T-cell (primary cell): Measurements from ENCODE around the gene BAIAP2. TPM values are rescaled to one million over a fixed set of nuclear protein-coding genes. Genes with fewer than 3 reads are reported as not detected.

Experiments
- ATAC-seq, 4 experiments: fragments of 200-7000 bp in 3 of 4; fragments of 150-1000 bp in 1 of 4; cut with Tn5 transposase; replicated peaks in 1 of 4; 1 replicate in 3 of 4; 2 replicates in 1 of 4; pipeline ENCODE4 v1.10.0; 2021; ENCODE audit warnings: moderate library complexity in 3 of 4, mild to moderate bottlenecking in 2 of 4, moderate number of reproducible peaks in 1 of 4
- CTCF ChIA-PET, 2 donors: fragments of 300-600 bp; sonication (Branson Sonifier 250); formaldehyde crosslinking; loops; one replicate each; lab custom pipeline; 2022; ENCODE audit warnings: antibody characterized with exemption in 2 of 2; lab: Charles Lee
- POLR2A ChIA-PET, 2 donors: fragments of 300-600 bp; sonication (Branson Sonifier 250); formaldehyde crosslinking; loops; one replicate each; lab custom pipeline; 2022; ENCODE audit warnings: antibody characterized with exemption in 2 of 2; lab: Charles Lee
- DNase-seq, 35 experiments: peaks; one replicate each; pipeline versions ENCODE4 v3.0.0 to v3.0.0-alpha.2; 2013 to 2023
- H3K27ac ChIP-seq: one replicate; pipeline ENCODE4 v1.5.1; 2013; ENCODE audit warnings: low read length
- H3K27me3 ChIP-seq, 2 experiments: replicated peaks in 1 of 2; 1 replicate in 1 of 2; 2 replicates in 1 of 2; pipeline versions ENCODE4 v1.6.1 to v1.7.0; 2013; ENCODE audit warnings: low read length in 1 of 2, mixed read lengths in 1 of 2; ENCODE audit not compliant: control insufficient read depth in 2 of 2, insufficient read depth in 2 of 2; ENCODE audit errors: extremely low read depth in 1 of 2
- H3K36me3 ChIP-seq, 2 donors: 1 replicate in 1 of 2; 2 replicates in 1 of 2; pipeline versions ENCODE4 v1.6.1 to v1.7.0; 2013; ENCODE audit warnings: low read length in 1 of 2; ENCODE audit not compliant: control insufficient read depth in 2 of 2, insufficient read depth in 1 of 2; ENCODE audit errors: extremely low read depth in 1 of 2
- H3K4me1 ChIP-seq, 2 experiments: 1 replicate in 1 of 2; 2 replicates in 1 of 2; pipeline versions ENCODE4 v1.6.1 to v1.7.0; 2013; ENCODE audit warnings: low read length in 2 of 2, mixed read lengths in 1 of 2; ENCODE audit not compliant: insufficient read depth in 2 of 2, control insufficient read depth in 1 of 2; ENCODE audit errors: extremely low read depth in 1 of 2
- H3K4me3 ChIP-seq, 2 donors: 1 replicate in 1 of 2; 2 replicates in 1 of 2; pipeline versions ENCODE4 v1.5.1 to v1.7.0; 2013; ENCODE audit warnings: mild to moderate bottlenecking in 2 of 2, low read length in 1 of 2, moderate library complexity in 1 of 2; ENCODE audit not compliant: control insufficient read depth in 1 of 2; ENCODE audit errors: extremely low read depth in 1 of 2
- H3K9me3 ChIP-seq: 2 replicates; pipeline ENCODE4 v1.7.0; 2013
- H3K27ac Mint-ChIP-seq, 2 donors: one replicate each; pipeline ENCODE4 v1.8.0; 2020 to 2021; ENCODE audit warnings: mild to moderate bottlenecking in 2 of 2, mixed read lengths in 2 of 2
- H3K27me3 Mint-ChIP-seq, 2 donors: one replicate each; pipeline ENCODE4 v1.8.0; 2021 to 2022; ENCODE audit warnings: mixed read lengths in 2 of 2
- H3K36me3 Mint-ChIP-seq: one replicate; pipeline ENCODE4 v1.8.0; 2021; ENCODE audit warnings: mixed read lengths
- H3K4me1 Mint-ChIP-seq, 3 donors: one replicate each; pipeline ENCODE4 v1.8.0; 2020 to 2022; ENCODE audit warnings: mixed read lengths in 3 of 3, mild to moderate bottlenecking in 1 of 3
- H3K4me3 Mint-ChIP-seq, 3 donors: one replicate each; pipeline ENCODE4 v1.8.0; 2020 to 2022; ENCODE audit warnings: mild to moderate bottlenecking in 3 of 3, mixed read lengths in 3 of 3, moderate library complexity in 3 of 3
- H3K9me3 Mint-ChIP-seq, 3 donors: one replicate each; pipeline ENCODE4 v1.8.0; 2020 to 2022; ENCODE audit warnings: mixed read lengths in 3 of 3
- WGBS: methylation state at CpG from one replicate; pipeline ENCODE4 v1.1.5; 2013; ENCODE audit warnings: missing lambda C conversion rate; ENCODE audit not compliant: insufficient coverage; 5-methylcytosine and 5-hydroxymethylcytosine counted together
- total RNA-seq, 35 experiments: library from RNA in 6 of 35; stranded (reverse) in 6 of 35; fragments of 120-200 nt in 1 of 35; gene quantifications; one replicate each; pipeline versions ENCODE4 v1.2.1 to v1.2.4 and lab custom pipeline; 2013 to 2026

BAIAP2 gene
- total RNA-seq, 5 donors from 2014 or later (not counting 1 experiment from before 2014, with no cell fraction given): 6.3 to 12.0 (median 10.1) TPM

GRCh38 chr17:81129289-81129688 lies 94.3 kb downstream of the BAIAP2 start:
- Histone ChIP-seq H3K36me3 (no peaks in the 10 kb centered on the region), H3K4me3 (no peak overlapping the region), H3K27ac (no peak overlapping the region), H3K9me3 (no peaks in the 10 kb centered on the region), H3K27me3 (peaks cover 0 to 6% of the 10 kb centered on the region in 2 experiments), H3K4me1 (no peaks in the 10 kb centered on the region)
- Mint-ChIP-seq H3K27ac (no peak overlapping the region), H3K4me3 (no peak overlapping the region), H3K36me3 (no peaks in the 10 kb centered on the region), H3K9me3 (no peaks in the 10 kb centered on the region), H3K27me3 (no peaks in the 10 kb centered on the region), H3K4me1 (no peaks in the 10 kb centered on the region)
- DNase-seq (no peak), ATAC-seq (no peak)
- 91% methylated on average over 7 of the region's 11 CpGs for WGBS
- POLR2A ChIA-PET: no interaction called here
- CTCF ChIA-PET: no interaction called here

GRCh38 chr17:81129711-81130367 lies 94.9 kb downstream of the BAIAP2 start:
- H3K4me3 Mint-ChIP-seq: no peak overlapping the region
- POLR2A ChIA-PET: no interaction called here
- ATAC-seq (no peak), DNase-seq (no peak)
- H3K4me1 Mint-ChIP-seq: no peaks in the 10 kb centered on the region
- Histone ChIP-seq H3K4me1 (no peaks in the 10 kb centered on the region), H3K9me3 (no peaks in the 10 kb centered on the region), H3K27ac (no peak overlapping the region), H3K27me3 (peaks cover 0 to 8% of the 10 kb centered on the region in 2 experiments), H3K36me3 (no peaks in the 10 kb centered on the region), H3K4me3 (no peak overlapping the region)
- no peaks in the 10 kb centered on the region for H3K27me3 Mint-ChIP-seq
- 74% methylated on average over 13 of the region's 14 CpGs for WGBS
- no peak overlapping the region for H3K27ac Mint-ChIP-seq
- H3K9me3 Mint-ChIP-seq: no peaks in the 10 kb centered on the region
- H3K36me3 Mint-ChIP-seq: no peaks in the 10 kb centered on the region
- CTCF ChIA-PET: no interaction called here

DNA sequence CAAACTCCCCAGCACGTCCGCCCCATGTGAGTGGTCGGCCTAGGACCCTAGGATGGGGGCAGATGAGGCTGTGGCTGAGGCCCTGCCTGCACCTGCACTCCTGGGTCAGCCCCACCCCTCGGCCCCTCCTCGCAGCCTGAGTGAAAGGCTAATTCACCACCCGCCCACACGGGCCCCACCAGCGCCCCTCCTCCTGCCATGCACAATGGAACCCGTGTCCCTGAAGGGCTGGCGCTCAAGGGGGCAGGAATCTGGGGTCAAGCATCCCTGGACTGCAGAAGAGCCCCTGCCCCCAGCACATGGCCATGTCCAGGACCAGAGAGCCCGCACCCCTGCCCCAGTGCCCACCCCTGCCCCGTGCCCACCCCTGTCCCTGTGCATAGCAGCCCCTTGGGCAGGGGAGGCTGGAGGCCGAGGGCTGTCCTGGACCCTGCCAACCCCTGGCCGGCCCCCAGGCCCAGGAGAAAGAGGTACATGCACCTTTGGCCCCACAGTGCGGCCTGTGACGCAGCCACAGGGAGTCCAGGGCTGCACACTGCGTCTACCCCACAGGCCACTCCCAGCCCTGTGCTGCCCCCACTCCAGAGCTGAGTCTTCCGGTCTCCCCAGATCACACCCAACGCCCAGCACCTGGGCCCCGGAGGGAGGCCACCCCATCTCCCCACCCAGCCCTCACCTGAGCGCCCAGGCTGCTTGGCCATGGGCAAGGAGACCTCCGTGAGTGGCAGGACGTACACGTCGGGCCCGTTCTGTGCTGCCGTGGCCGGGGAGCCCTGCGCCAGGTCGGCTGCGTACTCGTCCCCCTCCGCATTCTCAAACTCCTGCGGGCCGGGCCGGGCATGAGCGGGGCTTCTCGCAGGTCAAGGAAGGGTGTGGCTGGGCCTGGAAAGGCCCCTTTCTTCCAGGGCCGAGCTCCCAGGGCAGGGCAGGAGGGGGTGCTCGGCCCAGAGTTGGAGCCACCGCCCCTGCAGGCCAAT lies 95.7 kb downstream of the BAIAP2 start:
- WGBS: 84% methylated on average over 25 of the region's 41 CpGs
- Histone ChIP-seq H3K27ac (no peak overlapping the region), H3K4me1 (no peaks in the 10 kb centered on the region), H3K36me3 (no peaks in the 10 kb centered on the region), H3K27me3 (peaks cover 0 to 8% of the 10 kb centered on the region in 2 experiments), H3K4me3 (no peak overlapping the region), H3K9me3 (no peaks in the 10 kb centered on the region)
- no peaks in the 10 kb centered on the region for H3K36me3 Mint-ChIP-seq
- no peaks in the 10 kb centered on the region for H3K9me3 Mint-ChIP-seq
- no peak for ATAC-seq
- no peak overlapping the region for H3K27ac Mint-ChIP-seq
- H3K4me1 Mint-ChIP-seq: no peaks in the 10 kb centered on the region
- DNase-seq: no peak
- H3K27me3 Mint-ChIP-seq: no peaks in the 10 kb centered on the region
- no peak overlapping the region for H3K4me3 Mint-ChIP-seq
- CTCF ChIA-PET: interaction anchor here in 1 of 2 donors (0.6 kb wide), 1 partner anchor 707 kb away, joined by 4 read pairs; no protein-coding TSS in a partner anchor
- POLR2A ChIA-PET: interaction anchor here in 1 of 2 donors (0.5 kb wide), 1 partner anchor 158 kb away, joined by 13 read pairs; no protein-coding TSS in a partner anchor

DNA sequence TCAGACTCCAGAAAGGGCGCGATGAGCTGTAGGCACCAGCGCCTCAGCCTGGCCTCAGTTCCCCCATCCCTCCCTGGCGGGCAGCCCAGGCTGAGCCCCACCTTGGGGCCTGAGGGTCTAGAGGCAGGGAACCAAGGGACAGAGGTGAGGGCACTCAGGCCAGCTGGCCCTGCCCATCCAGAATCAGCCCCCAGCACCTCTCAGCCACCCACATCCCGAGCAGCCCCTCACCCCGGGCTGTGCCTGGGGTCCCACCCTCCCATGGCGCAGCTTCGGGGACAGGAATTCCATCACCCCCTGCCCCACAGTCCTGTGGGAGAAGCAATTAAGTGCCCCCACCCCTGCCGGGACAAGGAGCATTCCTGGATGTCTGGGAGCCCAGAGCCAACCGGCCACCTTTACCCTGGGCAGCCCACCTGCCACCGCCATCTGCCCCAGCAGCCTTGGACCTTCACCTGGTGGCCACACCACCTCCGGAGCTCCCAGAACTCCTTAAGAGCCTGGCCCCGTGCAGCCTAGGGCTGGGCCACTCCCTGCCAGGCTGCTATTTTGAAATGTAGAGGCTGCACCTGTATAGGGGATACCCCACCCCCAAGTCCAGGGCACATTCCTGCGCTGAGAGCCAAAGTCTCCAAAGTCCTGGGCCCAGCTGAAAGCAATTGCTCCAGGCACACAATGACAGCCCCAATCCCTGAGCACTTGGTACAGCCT lies 96.7 kb downstream of the BAIAP2 start:
- H3K27ac ChIP-seq: no peak overlapping the region
- H3K4me3 ChIP-seq: no peak overlapping the region
- ATAC-seq (no peak), DNase-seq (no peak)
- 80% methylated on average over 10 of the region's 14 CpGs for WGBS
- POLR2A ChIA-PET: no interaction called here
- Mint-ChIP-seq H3K9me3 (no peaks in the 10 kb centered on the region), H3K27me3 (no peaks in the 10 kb centered on the region), H3K4me3 (no peak overlapping the region), H3K36me3 (no peaks in the 10 kb centered on the region), H3K27ac (no peak overlapping the region), H3K4me1 (no peaks in the 10 kb centered on the region)
- no peaks in the 10 kb centered on the region for H3K9me3 ChIP-seq
- H3K27me3 ChIP-seq: peaks cover 0 to 8% of the 10 kb centered on the region in 2 experiments
- no peaks in the 10 kb centered on the region for H3K4me1 ChIP-seq
- CTCF ChIA-PET: no interaction called here
- no peaks in the 10 kb centered on the region for H3K36me3 ChIP-seq

DNA sequence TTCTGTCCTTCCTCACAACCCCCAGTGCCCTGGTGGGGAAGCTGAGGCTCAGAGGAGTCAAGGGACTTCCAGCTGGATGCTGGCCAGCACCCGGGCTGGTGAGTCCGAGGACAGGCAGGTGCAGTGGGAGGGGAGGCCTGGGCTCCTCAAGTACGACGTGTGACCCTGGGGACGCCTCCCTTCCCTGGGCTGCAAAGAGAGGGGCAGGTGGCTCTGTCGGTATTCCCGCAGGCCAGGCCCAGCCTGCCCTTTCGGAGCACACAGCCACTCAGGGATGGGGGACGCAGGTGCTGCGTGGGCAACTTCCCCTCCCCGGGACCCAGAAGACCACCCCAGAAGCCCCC lies 97.2 kb downstream of the BAIAP2 start:
- CTCF ChIA-PET: no interaction called here
- no peak overlapping the region for H3K27ac Mint-ChIP-seq
- Histone ChIP-seq H3K4me1 (no peaks in the 10 kb centered on the region), H3K4me3 (no peak overlapping the region), H3K9me3 (no peaks in the 10 kb centered on the region), H3K36me3 (no peaks in the 10 kb centered on the region), H3K27me3 (peaks cover 0 to 8% of the 10 kb centered on the region in 2 experiments), H3K27ac (no peak overlapping the region)
- WGBS: 61% methylated on average over 11 of the region's 11 CpGs
- H3K36me3 Mint-ChIP-seq: no peaks in the 10 kb centered on the region
- ATAC-seq (no peak), DNase-seq (no peak)
- no peaks in the 10 kb centered on the region for H3K9me3 Mint-ChIP-seq
- no peaks in the 10 kb centered on the region for H3K27me3 Mint-ChIP-seq
- POLR2A ChIA-PET: no interaction called here
- H3K4me3 Mint-ChIP-seq: no peak overlapping the region
- H3K4me1 Mint-ChIP-seq: no peaks in the 10 kb centered on the region
